ENCODE measurements around the gene TMEM87B. TPM values are rescaled to one million over a fixed set of nuclear protein-coding genes. Genes with fewer than 3 reads are reported as not detected.
A peak's percentile ranks its signal among the peaks of the same experiment; 100 is the strongest.
"Not testable (repeated sequence)": the region's sequence is repeated elsewhere in the genome, so short reads cannot be mapped to it uniquely, and the experiment has no call there.

Gene TMEM87B
- total RNA-seq, 2 experiments from 2014 or later = 20.1 to 22.7 TPM

GRCh38 chr2:112041460-112041859, 13.6 kb upstream of the TMEM87B start:
- POLR2A ChIA-PET = not testable (repeated sequence)

GRCh38 chr2:112045446-112046014, 9.5 kb upstream of the TMEM87B start:
- DNase-seq = no peak
- H3K27ac Mint-ChIP-seq = no peak overlapping the region
- H3K27me3 Mint-ChIP-seq = peaks cover 10% of the 10 kb centered on the region
- H3K9me3 Mint-ChIP-seq = no peaks in the 10 kb centered on the region
- CTCF ChIA-PET = interaction anchor here (0.6 kb wide), 1 partner anchor 84 kb away, joined by 3 read pairs; no protein-coding TSS in a partner anchor
- no peak overlapping the region for H3K4me3 Mint-ChIP-seq
- no peaks in the 10 kb centered on the region for H3K36me3 Mint-ChIP-seq (ENCODE audit: low read depth)
- POLR2A ChIA-PET = no interaction called here
- H3K4me1 Mint-ChIP-seq = no peaks in the 10 kb centered on the region

More at GRCh38 chr2:112041460-112041859, 13.6 kb upstream of the TMEM87B start:
- H3K4me3 Mint-ChIP-seq; H3K27ac Mint-ChIP-seq; CTCF ChIA-PET; H3K27me3 Mint-ChIP-seq; H3K36me3 Mint-ChIP-seq (ENCODE audit: low read depth); H3K4me1 Mint-ChIP-seq; H3K9me3 Mint-ChIP-seq; DNase-seq: not testable (repeated sequence)

- ChIA-PET POLR2A (no interaction called here), CTCF (interaction anchor here (0.6 kb wide), 1 partner anchor 129 kb away, joined by 3 read pairs; no protein-coding TSS in a partner anchor)
- DNase-seq = no peak
- no peak overlapping the region for H3K27ac Mint-ChIP-seq
- H3K4me1 Mint-ChIP-seq = no peaks in the 10 kb centered on the region
- H3K27me3 Mint-ChIP-seq = peaks cover 10% of the 10 kb centered on the region
- no peak overlapping the region for H3K4me3 Mint-ChIP-seq
- H3K36me3 Mint-ChIP-seq (ENCODE audit: low read depth) = no peaks in the 10 kb centered on the region
- no peaks in the 10 kb centered on the region for H3K9me3 Mint-ChIP-seq
These were observed 8.8 kb upstream of the TMEM87B start for GRCh38 chr2:112046231-112046630.

- Mint-ChIP-seq H3K27me3 (peaks cover 8% of the 10 kb centered on the region), H3K4me3 (no peak overlapping the region), H3K36me3 (ENCODE audit: low read depth) (no peaks in the 10 kb centered on the region), H3K9me3 (no peaks in the 10 kb centered on the region), H3K27ac (no peak overlapping the region), H3K4me1 (no peaks in the 10 kb centered on the region)
- DNase-seq = no peak
- CTCF ChIA-PET = interaction anchor here (0.7 to 1.0 kb wide), 2 partner anchors 16 to 151 kb away, joined by 3 read pairs; no protein-coding TSS in a partner anchor
- POLR2A ChIA-PET = no interaction called here
These were observed 7.4 kb upstream of the TMEM87B start for GRCh38 chr2:112047537-112048235.

GRCh38 chr2:112048236-112048592, 6.9 kb upstream of the TMEM87B start:
- Mint-ChIP-seq H3K36me3 (ENCODE audit: low read depth) (no peaks in the 10 kb centered on the region), H3K4me1 (peaks cover under 1% of the 10 kb centered on the region), H3K27me3 (peaks cover 8% of the 10 kb centered on the region), H3K9me3 (no peaks in the 10 kb centered on the region), H3K4me3 (no peak overlapping the region), H3K27ac (no peak overlapping the region)
- no peak for DNase-seq
- ChIA-PET POLR2A (no interaction called here), CTCF (interaction anchor here (1.0 kb wide), 1 partner anchor 16 kb away, joined by 3 read pairs; no protein-coding TSS in a partner anchor)

- peaks cover 7% of the 10 kb centered on the region for H3K4me1 Mint-ChIP-seq
- ChIA-PET CTCF (no interaction called here), POLR2A (no interaction called here)
- peaks cover 8% of the 10 kb centered on the region for H3K27me3 Mint-ChIP-seq
- no peaks in the 10 kb centered on the region for H3K9me3 Mint-ChIP-seq
- no peaks in the 10 kb centered on the region for H3K36me3 Mint-ChIP-seq (ENCODE audit: low read depth)
- peak; percentile 43 for DNase-seq
- no peak overlapping the region for H3K27ac Mint-ChIP-seq
- H3K4me3 Mint-ChIP-seq = no peak overlapping the region
These were observed 6.2 kb upstream of the TMEM87B start for GRCh38 chr2:112048887-112049286.

GRCh38 chr2:112050316-112050715, 4.8 kb upstream of the TMEM87B start:
- no peaks in the 10 kb centered on the region for H3K36me3 Mint-ChIP-seq (ENCODE audit: low read depth)
- no peak for DNase-seq
- peaks cover 8% of the 10 kb centered on the region for H3K27me3 Mint-ChIP-seq
- no peaks in the 10 kb centered on the region for H3K9me3 Mint-ChIP-seq
- POLR2A ChIA-PET = no interaction called here
- H3K27ac Mint-ChIP-seq = no peak overlapping the region
- CTCF ChIA-PET = interaction anchor here (0.5 to 1.4 kb wide), 3 partner anchors 9 to 182 kb away, joined by 3 read pairs; no protein-coding TSS in a partner anchor
- H3K4me1 Mint-ChIP-seq = peaks cover 9% of the 10 kb centered on the region
- no peak overlapping the region for H3K4me3 Mint-ChIP-seq

DNA sequence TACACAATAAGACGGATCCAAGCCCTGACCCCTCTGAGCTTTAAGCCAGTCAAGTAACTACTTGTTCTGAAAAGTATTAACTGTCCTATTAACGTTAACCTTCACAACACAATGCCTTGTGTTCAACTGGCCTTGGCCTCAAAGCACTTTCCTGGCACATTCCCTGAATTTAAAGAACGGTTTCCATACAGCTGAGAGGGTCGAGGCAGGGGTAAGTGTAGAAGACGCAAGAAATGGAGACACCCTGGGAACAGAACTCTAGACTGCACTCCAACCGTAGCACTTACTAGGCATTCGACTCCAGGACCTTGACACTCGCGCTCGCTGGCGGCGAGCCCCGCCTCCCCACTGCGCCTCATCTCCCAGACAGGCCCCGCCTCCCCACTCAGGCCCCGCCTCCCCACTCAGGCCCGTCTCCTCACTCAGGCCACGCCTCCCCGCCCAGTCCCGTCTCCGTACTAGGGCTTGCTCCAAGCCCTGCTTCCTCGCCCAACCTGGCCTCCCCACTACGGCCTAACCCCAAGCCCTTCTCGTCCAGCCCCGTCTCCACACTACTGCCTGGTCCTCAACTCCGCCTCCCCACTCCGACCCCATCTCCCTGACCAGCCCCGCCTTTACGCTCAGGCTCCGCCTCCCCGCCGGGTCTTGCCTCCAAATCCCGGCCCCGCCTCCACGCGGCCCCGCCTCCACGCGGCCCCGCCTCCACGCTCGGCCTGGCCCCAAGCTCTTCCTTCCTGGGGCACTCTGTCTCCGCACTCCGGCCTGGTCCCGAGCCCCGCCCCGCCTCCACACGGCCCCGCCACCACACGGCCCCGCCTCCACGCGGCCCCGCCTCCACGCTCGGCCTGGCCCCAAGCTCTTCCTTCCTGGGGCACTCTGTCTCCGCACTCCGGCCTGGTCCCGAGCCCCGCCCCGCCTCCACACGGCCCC, 887 bp upstream of the TMEM87B start:
- peak; percentile 97 for DNase-seq
- Mint-ChIP-seq H3K27ac (peak overlapping the region; percentile 100), H3K4me3 (peak overlapping the region; percentile 98), H3K9me3 (no peaks in the 10 kb centered on the region), H3K4me1 (peaks cover 39% of the 10 kb centered on the region), H3K36me3 (ENCODE audit: low read depth) (peaks cover 15% of the 10 kb centered on the region), H3K27me3 (no peaks in the 10 kb centered on the region)
- CTCF ChIA-PET = interaction anchor here (0.9 to 2.7 kb wide), 5 partner anchors 10 to 284 kb away, joined by 3 to 8 read pairs (median 3); no protein-coding TSS in a partner anchor
- POLR2A ChIA-PET = interaction anchor here (0.6 kb wide), 1 partner anchor 23 kb away, joined by 4 read pairs; no protein-coding TSS in a partner anchor

DNA sequence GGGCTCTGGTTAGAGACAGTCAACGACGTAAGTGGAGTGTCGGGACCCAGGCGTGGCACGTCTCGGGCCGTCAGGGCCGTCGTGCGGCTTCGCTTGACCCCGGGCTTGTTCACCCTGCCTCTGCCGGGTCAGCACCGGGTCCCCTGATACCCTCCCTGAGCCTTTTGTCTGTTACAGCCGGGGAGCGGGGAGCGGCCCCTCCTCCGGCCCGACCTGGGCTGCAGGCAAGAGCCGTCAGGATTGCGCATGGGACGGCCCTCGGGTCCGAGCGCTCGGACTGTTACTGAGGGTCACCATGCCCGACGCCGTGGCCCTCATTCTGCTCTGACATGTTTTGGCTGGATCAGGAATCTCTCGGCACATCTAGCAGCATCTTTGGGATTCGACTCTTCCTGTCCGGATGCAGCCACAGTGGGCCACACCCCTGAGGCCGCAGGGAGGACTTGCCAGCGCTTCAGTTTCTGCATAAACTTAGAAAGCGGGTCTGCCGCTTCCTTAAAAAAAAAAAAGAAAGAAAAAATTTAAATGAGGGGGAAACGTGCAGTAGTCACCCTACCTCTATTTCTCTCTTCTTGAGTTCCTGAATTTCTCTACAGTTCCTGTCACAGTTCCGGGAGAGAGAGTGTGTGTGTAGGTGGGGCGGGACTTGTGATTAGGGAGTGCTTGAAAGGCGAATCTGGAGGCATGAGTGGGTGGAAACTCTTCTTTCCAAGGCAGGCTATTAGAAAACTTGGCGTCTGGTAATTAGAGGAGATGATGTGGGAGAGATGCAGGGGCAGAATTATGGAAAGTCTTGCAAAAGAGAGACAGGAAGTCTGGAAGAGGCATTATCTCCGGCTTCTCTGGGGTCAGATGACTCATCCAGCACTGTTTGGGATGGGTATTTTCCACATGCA, 909 bp downstream of the TMEM87B start:
- ChIA-PET POLR2A (interaction anchor here (0.7 kb wide), 2 partner anchors 134 to 424 kb away, joined by 3 read pairs; no protein-coding TSS in a partner anchor), CTCF (interaction anchor here (1.2 kb wide), 1 partner anchor 203 kb away, joined by 3 read pairs; no protein-coding TSS in a partner anchor)
- peaks cover 43% of the 10 kb centered on the region for H3K4me1 Mint-ChIP-seq
- H3K27ac Mint-ChIP-seq = peak overlapping the region; percentile 97
- no peaks in the 10 kb centered on the region for H3K27me3 Mint-ChIP-seq
- DNase-seq = peak; percentile 46
- H3K4me3 Mint-ChIP-seq = peak overlapping the region; percentile 83
- peaks cover 24% of the 10 kb centered on the region for H3K36me3 Mint-ChIP-seq (ENCODE audit: low read depth)
- H3K9me3 Mint-ChIP-seq = no peaks in the 10 kb centered on the region

DNA sequence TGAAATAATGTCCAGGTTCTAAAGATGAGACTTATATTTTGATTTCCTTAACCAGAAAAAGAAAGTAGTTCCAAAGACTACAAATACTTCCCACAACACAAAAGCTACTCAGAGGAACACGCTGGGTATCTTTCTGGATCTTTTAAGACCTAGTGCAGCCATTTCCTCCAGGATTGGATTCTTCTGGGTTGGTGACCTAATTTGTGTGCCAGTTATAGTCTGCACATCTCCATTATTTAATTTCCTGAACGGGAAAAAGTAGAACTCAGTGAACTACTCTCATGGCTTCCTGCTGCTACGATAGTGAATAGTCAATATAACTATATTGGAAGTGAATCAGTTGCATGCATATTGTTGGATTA, 1.5 kb downstream of the TMEM87B start:
- Mint-ChIP-seq H3K4me1 (peaks cover 48% of the 10 kb centered on the region), H3K27me3 (no peaks in the 10 kb centered on the region), H3K27ac (peak overlapping the region; percentile 97), H3K9me3 (no peaks in the 10 kb centered on the region), H3K36me3 (ENCODE audit: low read depth) (peaks cover 30% of the 10 kb centered on the region), H3K4me3 (peak overlapping the region; percentile 83)
- ChIA-PET CTCF (no interaction called here), POLR2A (no interaction called here)
- no peak for DNase-seq

DNA sequence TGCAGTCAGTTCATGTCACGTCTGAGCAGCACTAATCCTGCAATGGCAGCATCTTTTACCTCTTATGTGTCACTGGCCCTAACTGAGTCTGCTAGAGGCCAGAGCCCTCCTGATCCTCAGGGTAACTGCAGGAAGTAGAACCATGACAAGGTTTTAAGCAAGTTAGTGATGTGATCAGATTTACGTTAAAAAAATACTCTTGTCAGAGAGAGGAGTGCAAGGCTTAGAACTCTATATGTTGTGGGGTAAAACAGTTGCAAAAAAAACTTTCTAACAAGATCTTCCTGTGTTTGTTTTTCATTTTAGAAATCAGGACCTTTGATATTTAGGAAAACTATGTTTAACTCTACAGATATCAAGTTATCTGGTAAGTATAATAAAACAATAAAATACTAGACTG, 4.6 kb downstream of the TMEM87B start:
- ChIA-PET POLR2A (no interaction called here), CTCF (interaction anchor here (1.3 kb wide), 1 partner anchor 10 kb away, joined by 3 read pairs; no protein-coding TSS in a partner anchor)
- peaks cover 60% of the 10 kb centered on the region for H3K36me3 Mint-ChIP-seq (ENCODE audit: low read depth)
- H3K27ac Mint-ChIP-seq = no peak overlapping the region
- no peak for DNase-seq
- peaks cover 3% of the 10 kb centered on the region for H3K9me3 Mint-ChIP-seq
- no peaks in the 10 kb centered on the region for H3K27me3 Mint-ChIP-seq
- peaks cover 58% of the 10 kb centered on the region for H3K4me1 Mint-ChIP-seq
- no peak overlapping the region for H3K4me3 Mint-ChIP-seq

- Mint-ChIP-seq H3K36me3 (ENCODE audit: low read depth) (peaks cover 67% of the 10 kb centered on the region), H3K4me3 (no peak overlapping the region), H3K9me3 (peaks cover 3% of the 10 kb centered on the region), H3K27me3 (no peaks in the 10 kb centered on the region), H3K4me1 (peaks cover 64% of the 10 kb centered on the region), H3K27ac (no peak overlapping the region)
- CTCF ChIA-PET = no interaction called here
- POLR2A ChIA-PET = no interaction called here
- no peak for DNase-seq
These were observed 6.2 kb downstream of the TMEM87B start for GRCh38 chr2:112061299-112061698.
